Transverse colon (tissue), 4 donors: ENCODE results near the gene GALNT13. TPM values are rescaled to one million over a fixed set of nuclear protein-coding genes. Genes with fewer than 3 reads are reported as not detected.
A peak's percentile ranks its signal among the peaks of the same experiment; 100 is the strongest.

Experiments
- DNase-seq: peaks from one replicate; pipeline ENCODE4 v3.0.0-alpha.2; 2019
- H3K27ac ChIP-seq, 4 donors: fragments of 200-600 bp; sonication (generic); 2 replicates each; pipeline ENCODE4 v1.5.1; 2016 to 2018; ENCODE audit warnings: inconsistent platforms in 4 of 4
- H3K27me3 ChIP-seq: fragments of 200-600 bp; sonication (generic); 2 replicates; pipeline ENCODE4 v1.5.1; 2017; ENCODE audit warnings: inconsistent platforms
- H3K36me3 ChIP-seq, 4 donors: fragments of 200-600 bp; sonication (generic); 2 replicates each; pipeline ENCODE4 v1.5.1; 2017 to 2019; ENCODE audit warnings: inconsistent platforms in 4 of 4
- H3K4me1 ChIP-seq, 4 donors: fragments of 200-600 bp; sonication (generic); 2 replicates each; pipeline ENCODE4 v1.5.1; 2017 to 2020; ENCODE audit warnings: inconsistent platforms in 4 of 4
- H3K4me3 ChIP-seq, 4 donors: fragments of 200-600 bp; sonication (generic); 1 replicate in 1 of 4; 2 replicates in 3 of 4; pipeline versions ENCODE4 v1.5.1 to v1.6.1; 2017 to 2019; ENCODE audit warnings: inconsistent platforms in 4 of 4
- H3K9me3 ChIP-seq, 2 donors: fragments of 200-600 bp; sonication (generic); 2 replicates each; pipeline ENCODE4 v1.5.1; 2017 to 2019; ENCODE audit warnings: inconsistent platforms in 2 of 2
- CTCF ChIP-seq, 5 experiments: fragments of 200-600 bp in 3 of 5; fragments of 450-650 bp in 2 of 5; sonication (generic) in 3 of 5; IDR thresholded peaks; 1 replicate in 2 of 5; 2 replicates in 3 of 5; pipeline ENCODE4 v1.5.1; 2016 to 2017; ENCODE audit warnings: antibody characterized with exemption in 5 of 5, inconsistent platforms in 3 of 5, mild to moderate bottlenecking in 2 of 5, moderate library complexity in 1 of 5
- EP300 ChIP-seq: sonication (generic); formaldehyde crosslinking; IDR thresholded peaks from one replicate; pipeline ENCODE4 v1.6.1; 2017; ENCODE audit warnings: antibody characterized with exemption, low read depth
- POLR2A ChIP-seq: fragments of 450-650 bp; IDR thresholded peaks from one replicate; pipeline ENCODE4 v1.6.1; 2016; ENCODE audit warnings: antibody characterized with exemption, mild to moderate bottlenecking, moderate library complexity
- POLR2AphosphoS5 ChIP-seq, 3 donors: sonication (generic); formaldehyde crosslinking; IDR thresholded peaks; one replicate each; pipeline ENCODE4 v1.6.1; 2016; ENCODE audit warnings: antibody characterized with exemption in 3 of 3
- WGBS, 2 donors: methylation state at CpG; one replicate each; pipeline ENCODE4 v1.1.5; 2018; ENCODE audit warnings: low coverage in 1 of 2; 5-methylcytosine and 5-hydroxymethylcytosine counted together
- in situ Hi-C, 4 donors: fragments of 200-750 bp; cut with MboI; loops; one replicate each; pipeline versions ENCODE4 v1.15.0 to v1.15.1; 2017; ENCODE audit warnings: low sequenced_read_pairs in 3 of 4, low pct_ligation_motif_present in 1 of 4, low pct_unique_long_range_greater_than_20kb in 1 of 4
- intact Hi-C: fragments of 100-400 bp; cut with DNase I; formaldehyde crosslinking; loops from one replicate; pipeline ENCODE4 v1.15.1; 2023; ENCODE audit warnings: low total_unique reads
- total RNA-seq, 4 donors: library from RNA; depleted of rRNA; stranded (reverse); fragments of >200 nt; gene quantifications; one replicate each; pipeline ENCODE4 v1.1.0, GENCODE V29; 2016

The GALNT13 gene
- total RNA-seq, 4 donors from 2014 or later, result 0.41 to 0.95 TPM; not detected in 2

- Histone ChIP-seq H3K4me1 (no peaks in the 10 kb centered on the region), H3K36me3 (no peaks in the 10 kb centered on the region), H3K9me3 (peaks cover 0 to 3% of the 10 kb centered on the region in 2 donors), H3K27me3 (no peaks in the 10 kb centered on the region), H3K27ac (no peak overlapping the region), H3K4me3 (no peak overlapping the region)
- intact Hi-C loops (no loop called here), in situ Hi-C loops (no loop called here)
- no peak for DNase-seq
- WGBS, 2 donors, result 74 to 80% methylated on average over 1 of the region's 1 CpG
- TF ChIP-seq CTCF (IDR thresholded peaks at IDR 0.05), result no peak
- no peak for TF ChIP-seq POLR2AphosphoS5 (IDR thresholded peaks at IDR 0.05)
- TF ChIP-seq POLR2A, result no peak
- TF ChIP-seq EP300, result no peak
Measured at GRCh38 chr2:154392256-154392655, 520.5 kb downstream of the GALNT13 start.

- in situ Hi-C loops, result no loop called here
- H3K27me3 ChIP-seq, result no peaks in the 10 kb centered on the region
- TF ChIP-seq CTCF (IDR thresholded peaks at IDR 0.05), result no peak
- no peak for TF ChIP-seq POLR2A
- no peak for TF ChIP-seq POLR2AphosphoS5 (IDR thresholded peaks at IDR 0.05)
- TF ChIP-seq EP300, result no peak
Measured at GRCh38 chr2:154394600-154394999, 522.9 kb downstream of the GALNT13 start.

GRCh38 chr2:154400563-154401290 is 529.0 kb downstream of the GALNT13 start:
- in situ Hi-C loops (no loop called here), intact Hi-C loops (no loop called here)
- no peak overlapping the region for H3K4me3 ChIP-seq
- TF ChIP-seq POLR2A (no peak), POLR2AphosphoS5 (IDR thresholded peaks at IDR 0.05) (no peak), CTCF (IDR thresholded peaks at IDR 0.05) (no peak), EP300 (no peak)
- no peak overlapping the region for H3K27ac ChIP-seq
- H3K9me3 ChIP-seq, result no peaks in the 10 kb centered on the region
- DNase-seq, result no peak
- H3K4me1 ChIP-seq, result no peaks in the 10 kb centered on the region
- 45 to 49% methylated on average over 4 of the region's 4 CpGs for WGBS, 2 donors
- H3K36me3 ChIP-seq, result no peaks in the 10 kb centered on the region
- H3K27me3 ChIP-seq, result no peaks in the 10 kb centered on the region

More at GRCh38 chr2:154394600-154394999, 522.9 kb downstream of the GALNT13 start:
- Histone ChIP-seq H3K27ac (no peak overlapping the region), H3K4me1 (no peaks in the 10 kb centered on the region), H3K36me3 (no peaks in the 10 kb centered on the region), H3K4me3 (no peak overlapping the region), H3K9me3 (peaks cover 0 to 3% of the 10 kb centered on the region in 2 donors)
- WGBS, 2 donors, result 76 to 91% methylated on average over 3 of the region's 3 CpGs
- intact Hi-C loops, result no loop called here
- no peak for DNase-seq

- Histone ChIP-seq H3K27ac (no peak overlapping the region), H3K27me3 (no peaks in the 10 kb centered on the region), H3K9me3 (no peaks in the 10 kb centered on the region), H3K4me1 (no peaks in the 10 kb centered on the region), H3K4me3 (no peak overlapping the region), H3K36me3 (no peaks in the 10 kb centered on the region)
- DNase-seq, result no peak
- TF ChIP-seq POLR2A, result no peak
- peak in 1 of 5 experiments; percentile 19 for TF ChIP-seq CTCF (IDR thresholded peaks at IDR 0.05)
- TF ChIP-seq EP300, result no peak
- TF ChIP-seq POLR2AphosphoS5 (IDR thresholded peaks at IDR 0.05), result no peak
- WGBS, 2 donors, result 3 to 13% methylated on average over 3 of the region's 3 CpGs
- in situ Hi-C loops, result no loop called here
- intact Hi-C loops, result no loop called here
Measured at GRCh38 chr2:154402213-154402612, 530.5 kb downstream of the GALNT13 start.
